ENCODE results near the gene TTLL3.
"Not testable (repeated sequence)": the region's sequence is repeated elsewhere in the genome, so short reads cannot be mapped to it uniquely, and the experiment has no call there.

Gene TTLL3

DNA sequence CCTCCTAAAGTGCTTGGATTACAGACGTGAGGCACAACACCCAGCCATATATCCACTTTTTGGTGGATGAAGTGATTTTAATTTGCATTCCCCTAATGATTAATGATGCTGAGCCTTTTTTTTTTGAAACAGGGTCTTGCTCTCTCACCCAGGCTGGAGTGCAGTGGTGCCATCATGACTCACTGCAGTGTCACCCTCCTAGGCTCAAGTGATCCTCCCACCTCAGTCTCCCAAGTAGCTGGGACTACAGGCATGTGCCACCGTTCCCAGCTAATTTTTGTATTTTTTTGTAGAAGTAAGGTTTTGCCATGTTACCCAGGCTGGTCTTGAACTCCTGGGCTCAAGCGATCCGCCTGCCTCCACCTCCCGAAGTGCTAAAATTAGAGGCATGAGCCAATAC, 62.0 kb downstream of the TTLL3 start:
- DNase-seq (ENCODE audit: low read depth): not testable (repeated sequence)

GRCh38 chr3:9875448-9875847, 65.4 kb downstream of the TTLL3 start:
- no peak for DNase-seq (ENCODE audit: low read depth)

GRCh38 chr3:9876255-9876654, 66.2 kb downstream of the TTLL3 start:
- DNase-seq (ENCODE audit: low read depth): not testable (repeated sequence)

DNA sequence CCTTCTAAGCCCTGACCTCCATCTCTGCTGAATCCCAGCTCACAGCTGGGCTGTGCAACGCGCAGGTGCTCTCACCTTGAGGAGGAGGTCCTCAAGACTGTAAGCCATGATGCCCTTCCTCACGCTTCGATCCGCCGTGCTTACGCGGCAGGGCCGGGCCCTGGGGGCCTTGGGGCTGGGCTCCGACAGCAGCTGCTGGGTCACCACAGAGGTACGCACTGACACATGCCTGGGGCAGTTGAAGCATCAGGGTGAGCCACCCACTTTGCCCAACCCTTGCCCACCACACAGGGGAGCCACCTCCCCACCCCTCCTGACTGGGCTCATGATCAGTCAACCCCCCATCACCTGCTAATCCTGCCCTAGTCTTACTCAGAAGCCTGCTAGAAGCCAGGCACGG, 66.9 kb downstream of the TTLL3 start:
- DNase-seq (ENCODE audit: low read depth): no peak

GRCh38 chr3:9878700-9879099, 68.6 kb downstream of the TTLL3 start:
- DNase-seq (ENCODE audit: low read depth): no peak

DNA sequence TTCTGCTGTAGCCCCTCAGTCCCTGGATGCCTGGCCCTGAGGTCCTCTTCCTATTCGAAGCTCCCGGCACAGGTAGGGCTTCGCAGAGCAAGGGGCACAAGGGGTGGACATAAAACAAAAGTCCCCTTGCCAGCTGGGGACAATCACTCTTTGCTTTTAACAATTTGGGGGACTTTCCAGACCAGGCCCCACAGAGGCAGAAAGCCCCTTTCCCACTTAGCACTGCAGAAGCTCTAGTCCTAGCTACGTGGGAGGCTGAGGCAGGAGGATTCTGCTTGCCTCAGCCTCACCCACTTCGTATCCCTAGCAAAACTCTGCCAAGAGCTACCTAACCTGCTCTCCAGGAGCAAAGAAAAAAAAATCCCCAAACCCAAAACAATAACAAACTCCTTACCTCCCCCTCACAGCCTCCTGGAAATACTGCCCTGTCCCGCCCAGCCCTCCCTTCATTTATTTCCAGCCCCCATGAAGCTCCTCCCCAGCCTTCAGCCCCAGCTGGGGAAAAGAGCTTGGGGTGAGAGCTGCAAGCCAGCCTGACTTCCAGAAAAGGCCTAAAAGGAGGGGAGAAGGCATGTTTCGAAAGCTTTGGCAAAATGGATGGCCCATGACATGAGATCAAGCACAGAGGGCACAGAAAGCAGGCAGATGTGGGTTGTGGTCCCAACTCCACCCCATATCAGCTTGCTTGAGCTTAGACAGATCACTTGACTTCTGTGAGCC, 69.9 kb downstream of the TTLL3 start, which contains the start of gene CIDEC:
Gene CIDEC (minus strand): TSS at position 424 of the 720 bp plus-strand sequence. CDS start 1,767 bp downstream, outside the sequence.
- peak; percentile 29 for DNase-seq (ENCODE audit: low read depth)

GRCh38 chr3:9881441-9881840, 71.4 kb downstream of the TTLL3 start:
- no peak for DNase-seq (ENCODE audit: low read depth)

- peak; percentile 92 for DNase-seq (ENCODE audit: low read depth)
Measured at GRCh38 chr3:9883706-9884554, 73.9 kb downstream of the TTLL3 start.

DNA sequence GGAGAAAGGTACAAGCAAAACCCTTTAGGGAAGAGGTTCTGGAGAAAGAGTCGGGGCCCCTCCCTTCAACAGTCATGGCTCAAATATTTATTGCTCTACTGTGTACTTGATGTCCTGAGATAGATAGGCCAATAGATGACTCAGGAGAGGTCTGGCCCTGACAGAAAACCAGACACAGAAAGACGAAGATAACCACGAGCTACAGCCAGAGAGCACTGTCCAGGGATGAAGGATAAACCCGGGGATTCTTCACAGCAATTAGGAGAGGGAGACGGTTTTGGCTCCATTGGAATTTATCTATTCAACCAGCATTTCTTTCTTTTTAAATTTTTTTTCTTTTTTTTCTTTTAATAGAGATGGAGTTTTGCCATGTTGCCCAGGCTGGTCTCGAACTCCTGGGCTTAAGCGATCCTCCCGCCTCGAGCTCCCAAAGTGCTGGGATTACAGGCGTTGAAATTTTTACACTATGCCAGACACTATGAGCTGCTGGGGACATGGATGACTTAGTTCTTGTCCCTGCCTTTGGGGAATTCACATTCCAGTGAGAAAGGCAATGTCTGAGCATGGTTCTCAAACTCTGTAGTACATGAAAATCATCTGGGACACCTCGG, 74.6 kb downstream of the TTLL3 start:
- peak; percentile 95 for DNase-seq (ENCODE audit: low read depth)

Data from amniotic epithelial cell (primary cell).